SK-N-SH treated with all-trans-retinoic acid at 6 μM for 48 hours (cell line): ENCODE results near the gene HSPA4.

Experiments
- ATAC-seq: fragments of 200-7000 bp; cut with Tn5 transposase; 3 replicates; pipeline ENCODE4 v1.9.1; 2020; ENCODE audit warnings: mild to moderate bottlenecking, moderate library complexity
- ARNTL ChIP-seq: fragments of 450-650 bp; formaldehyde crosslinking; IDR thresholded peaks from 2 replicates; pipeline ENCODE4 v1.5.0; 2020; ENCODE audit warnings: low read depth, mild to moderate bottlenecking, moderate library complexity, borderline replicate concordance
- ESRRG ChIP-seq: fragments of 250-450 bp; sonication (Bioruptor Pico); IDR thresholded peaks from 2 replicates; pipeline ENCODE4 v1.6.1; 2021; ENCODE audit warnings: mild to moderate bottlenecking
- GLIS3 ChIP-seq: fragments of 250-450 bp; sonication (Bioruptor Pico); IDR thresholded peaks from 2 replicates; pipeline ENCODE4 v1.5.0; 2020; ENCODE audit warnings: mild to moderate bottlenecking, moderate library complexity
- ISL1 ChIP-seq: fragments of 250-450 bp; sonication (Bioruptor Pico); IDR thresholded peaks from 2 replicates; pipeline ENCODE4 v2.1.2; 2022; ENCODE audit warnings: mild to moderate bottlenecking, moderate library complexity
- OSR1 ChIP-seq: fragments of 250-450 bp; sonication (Bioruptor Pico); IDR thresholded peaks from 2 replicates; pipeline ENCODE4 v1.8.0; 2022; ENCODE audit warnings: moderate library complexity, mild to moderate bottlenecking, inconsistent platforms
- PPARA ChIP-seq: fragments of 250-450 bp; sonication (Bioruptor Pico); IDR thresholded peaks from 2 replicates; pipeline ENCODE4 v1.5.0; 2020; ENCODE audit warnings: mild to moderate bottlenecking, borderline replicate concordance
- RARB ChIP-seq: fragments of 250-450 bp; sonication (Bioruptor Pico); IDR thresholded peaks from 2 replicates; pipeline ENCODE4 v1.8.0; 2021; ENCODE audit warnings: mild to moderate bottlenecking, moderate library complexity
- SNAI2 ChIP-seq: fragments of 250-450 bp; sonication (Bioruptor Pico); IDR thresholded peaks from 2 replicates; pipeline ENCODE4 v1.5.0; 2020; ENCODE audit warnings: mild to moderate bottlenecking, moderate library complexity
- TCF4 ChIP-seq: fragments of 250-450 bp; sonication (Bioruptor Pico); IDR thresholded peaks from 2 replicates; pipeline ENCODE4 v1.8.0; 2021; ENCODE audit warnings: mild to moderate bottlenecking, moderate library complexity, borderline replicate concordance
- TOX ChIP-seq: fragments of 250-450 bp; sonication (Bioruptor Pico); IDR thresholded peaks from 2 replicates; pipeline ENCODE4 v1.8.0; 2021; ENCODE audit warnings: mild to moderate bottlenecking, moderate library complexity, borderline replicate concordance
- ZC3H10 ChIP-seq: fragments of 250-450 bp; sonication (Bioruptor Pico); IDR thresholded peaks from 2 replicates; pipeline ENCODE4 v1.5.1; 2021; ENCODE audit warnings: mild to moderate bottlenecking, moderate library complexity
- ZFP30 ChIP-seq: fragments of 450-650 bp; formaldehyde crosslinking; IDR thresholded peaks from 2 replicates; pipeline ENCODE4 v1.5.0; 2022; ENCODE audit warnings: mild to moderate bottlenecking, moderate library complexity
- ZNF565 ChIP-seq: fragments of 450-650 bp; formaldehyde crosslinking; conservative IDR thresholded peaks from 2 replicates; pipeline ENCODE4 v1.5.0; 2020; ENCODE audit warnings: low read depth, mild to moderate bottlenecking, moderate library complexity
- ZNF70 ChIP-seq: fragments of 450-650 bp; formaldehyde crosslinking; IDR thresholded peaks from 2 replicates; pipeline ENCODE4 v1.5.0; 2020; ENCODE audit warnings: mild to moderate bottlenecking, moderate library complexity
- ZNF8 ChIP-seq: fragments of 450-650 bp; formaldehyde crosslinking; IDR thresholded peaks from 2 replicates; pipeline ENCODE4 v1.5.0; 2020; ENCODE audit warnings: mild to moderate bottlenecking, moderate library complexity
- TF ChIP-seq, protein P1 (sequence below): fragments of 250-450 bp; sonication (Bioruptor Pico); IDR thresholded peaks from 2 replicates; pipeline ENCODE4 v1.5.0; 2020; ENCODE audit warnings: mild to moderate bottlenecking, moderate library complexity
- TF ChIP-seq, protein P2 (sequence below): fragments of 250-450 bp; sonication (Bioruptor Pico); IDR thresholded peaks from 2 replicates; pipeline ENCODE4 v1.5.1; 2021; ENCODE audit warnings: mild to moderate bottlenecking, moderate library complexity
- TF ChIP-seq, protein P3 (sequence below): fragments of 250-450 bp; sonication (Bioruptor Pico); IDR thresholded peaks from 2 replicates; pipeline ENCODE4 v1.8.0; 2020; ENCODE audit warnings: mild to moderate bottlenecking, moderate library complexity, borderline replicate concordance
- TF ChIP-seq, protein P4 (sequence below): fragments of 250-450 bp; sonication (Bioruptor Pico); IDR thresholded peaks from 2 replicates; pipeline ENCODE4 v1.5.1; 2020; ENCODE audit warnings: low read depth, mild to moderate bottlenecking, moderate library complexity
- TF ChIP-seq, protein P5 (sequence below): fragments of 250-450 bp; sonication (Bioruptor Pico); IDR thresholded peaks from 2 replicates; pipeline ENCODE4 v1.8.0; 2021; ENCODE audit warnings: low read depth, mild to moderate bottlenecking, moderate library complexity, borderline replicate concordance

HSPA4 gene

DNA sequence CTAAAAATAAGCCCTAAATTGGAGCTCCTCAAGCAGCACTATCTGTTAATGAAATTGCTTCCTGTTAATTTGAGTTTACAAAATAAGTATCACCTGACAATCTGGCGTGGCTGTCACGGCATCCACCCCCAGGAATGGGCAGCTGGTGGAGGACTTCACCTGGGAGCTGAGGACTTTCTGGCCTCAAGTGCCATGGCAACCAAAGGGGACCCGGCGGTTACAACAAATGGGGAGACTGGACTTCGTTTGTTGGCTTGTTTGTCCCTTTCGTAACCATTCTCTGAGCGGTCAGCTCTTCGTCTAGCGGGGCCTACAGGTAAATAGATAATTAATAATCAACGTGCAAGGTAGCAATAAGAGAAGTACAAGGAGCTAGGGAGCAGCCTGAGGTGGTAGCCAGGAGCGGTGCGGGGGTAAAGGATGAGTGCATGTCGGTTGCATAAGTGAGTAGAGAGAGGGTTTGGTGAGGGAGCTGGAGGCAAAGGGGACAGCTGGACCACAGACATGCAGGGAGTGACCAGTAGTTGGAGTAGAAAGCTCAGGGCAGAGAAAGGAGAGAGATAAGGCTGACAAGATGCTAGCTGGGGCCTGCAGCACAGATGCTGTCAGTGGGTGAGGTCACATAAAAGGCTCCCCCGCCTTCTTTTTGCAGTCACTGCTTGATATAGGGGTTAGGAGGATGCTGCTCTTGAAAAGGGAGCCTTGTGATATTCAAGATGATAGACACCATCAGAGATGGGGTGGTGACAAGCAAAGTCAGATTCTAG is 62.5 kb downstream of the HSPA4 start:
- no peak for ATAC-seq
- peak; percentile 61; the same call in 1 of the 2 replicates for TF ChIP-seq TCF4
- TF ChIP-seq, protein P1, sequence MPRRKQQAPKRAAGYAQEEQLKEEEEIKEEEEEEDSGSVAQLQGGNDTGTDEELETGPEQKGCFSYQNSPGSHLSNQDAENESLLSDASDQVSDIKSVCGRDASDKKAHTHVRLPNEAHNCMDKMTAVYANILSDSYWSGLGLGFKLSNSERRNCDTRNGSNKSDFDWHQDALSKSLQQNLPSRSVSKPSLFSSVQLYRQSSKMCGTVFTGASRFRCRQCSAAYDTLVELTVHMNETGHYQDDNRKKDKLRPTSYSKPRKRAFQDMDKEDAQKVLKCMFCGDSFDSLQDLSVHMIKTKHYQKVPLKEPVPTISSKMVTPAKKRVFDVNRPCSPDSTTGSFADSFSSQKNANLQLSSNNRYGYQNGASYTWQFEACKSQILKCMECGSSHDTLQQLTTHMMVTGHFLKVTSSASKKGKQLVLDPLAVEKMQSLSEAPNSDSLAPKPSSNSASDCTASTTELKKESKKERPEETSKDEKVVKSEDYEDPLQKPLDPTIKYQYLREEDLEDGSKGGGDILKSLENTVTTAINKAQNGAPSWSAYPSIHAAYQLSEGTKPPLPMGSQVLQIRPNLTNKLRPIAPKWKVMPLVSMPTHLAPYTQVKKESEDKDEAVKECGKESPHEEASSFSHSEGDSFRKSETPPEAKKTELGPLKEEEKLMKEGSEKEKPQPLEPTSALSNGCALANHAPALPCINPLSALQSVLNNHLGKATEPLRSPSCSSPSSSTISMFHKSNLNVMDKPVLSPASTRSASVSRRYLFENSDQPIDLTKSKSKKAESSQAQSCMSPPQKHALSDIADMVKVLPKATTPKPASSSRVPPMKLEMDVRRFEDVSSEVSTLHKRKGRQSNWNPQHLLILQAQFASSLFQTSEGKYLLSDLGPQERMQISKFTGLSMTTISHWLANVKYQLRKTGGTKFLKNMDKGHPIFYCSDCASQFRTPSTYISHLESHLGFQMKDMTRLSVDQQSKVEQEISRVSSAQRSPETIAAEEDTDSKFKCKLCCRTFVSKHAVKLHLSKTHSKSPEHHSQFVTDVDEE (CRISPR knock-in tag): no peak

DNA sequence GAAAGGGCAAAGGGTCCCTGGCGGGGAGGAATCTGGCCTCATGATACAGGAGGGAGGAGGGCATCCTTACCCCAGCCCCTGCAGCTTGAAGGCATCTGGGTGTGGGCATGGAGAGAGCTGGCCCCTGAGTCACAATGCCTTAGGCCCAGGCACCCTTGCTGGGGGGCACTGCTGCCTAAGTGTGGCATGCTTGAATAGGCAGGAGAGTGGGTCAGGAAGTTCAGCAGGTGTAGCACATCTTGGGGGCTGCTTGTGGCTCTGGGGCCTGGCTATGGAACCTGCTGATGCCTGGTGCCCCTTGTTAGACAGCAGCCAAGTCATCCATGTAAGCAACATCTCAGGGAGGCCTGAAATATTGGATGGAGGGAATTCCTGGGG is 63.1 kb downstream of the HSPA4 start:
- TF ChIP-seq ARNTL: no peak
- TF ChIP-seq, protein P2, sequence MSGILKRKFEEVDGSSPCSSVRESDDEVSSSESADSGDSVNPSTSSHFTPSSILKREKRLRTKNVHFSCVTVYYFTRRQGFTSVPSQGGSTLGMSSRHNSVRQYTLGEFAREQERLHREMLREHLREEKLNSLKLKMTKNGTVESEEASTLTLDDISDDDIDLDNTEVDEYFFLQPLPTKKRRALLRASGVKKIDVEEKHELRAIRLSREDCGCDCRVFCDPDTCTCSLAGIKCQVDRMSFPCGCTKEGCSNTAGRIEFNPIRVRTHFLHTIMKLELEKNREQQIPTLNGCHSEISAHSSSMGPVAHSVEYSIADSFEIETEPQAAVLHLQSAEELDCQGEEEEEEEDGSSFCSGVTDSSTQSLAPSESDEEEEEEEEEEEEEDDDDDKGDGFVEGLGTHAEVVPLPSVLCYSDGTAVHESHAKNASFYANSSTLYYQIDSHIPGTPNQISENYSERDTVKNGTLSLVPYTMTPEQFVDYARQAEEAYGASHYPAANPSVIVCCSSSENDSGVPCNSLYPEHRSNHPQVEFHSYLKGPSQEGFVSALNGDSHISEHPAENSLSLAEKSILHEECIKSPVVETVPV (CRISPR knock-in tag): no peak
- no peak for TF ChIP-seq ZNF565 (CRISPR knock-in tag)
- no peak for TF ChIP-seq TOX (CRISPR knock-in tag)
- TF ChIP-seq, protein P3, sequence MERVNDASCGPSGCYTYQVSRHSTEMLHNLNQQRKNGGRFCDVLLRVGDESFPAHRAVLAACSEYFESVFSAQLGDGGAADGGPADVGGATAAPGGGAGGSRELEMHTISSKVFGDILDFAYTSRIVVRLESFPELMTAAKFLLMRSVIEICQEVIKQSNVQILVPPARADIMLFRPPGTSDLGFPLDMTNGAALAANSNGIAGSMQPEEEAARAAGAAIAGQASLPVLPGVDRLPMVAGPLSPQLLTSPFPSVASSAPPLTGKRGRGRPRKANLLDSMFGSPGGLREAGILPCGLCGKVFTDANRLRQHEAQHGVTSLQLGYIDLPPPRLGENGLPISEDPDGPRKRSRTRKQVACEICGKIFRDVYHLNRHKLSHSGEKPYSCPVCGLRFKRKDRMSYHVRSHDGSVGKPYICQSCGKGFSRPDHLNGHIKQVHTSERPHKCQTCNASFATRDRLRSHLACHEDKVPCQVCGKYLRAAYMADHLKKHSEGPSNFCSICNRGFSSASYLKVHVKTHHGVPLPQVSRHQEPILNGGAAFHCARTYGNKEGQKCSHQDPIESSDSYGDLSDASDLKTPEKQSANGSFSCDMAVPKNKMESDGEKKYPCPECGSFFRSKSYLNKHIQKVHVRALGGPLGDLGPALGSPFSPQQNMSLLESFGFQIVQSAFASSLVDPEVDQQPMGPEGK (CRISPR knock-in tag): no peak
- TF ChIP-seq PPARA: no peak
- TF ChIP-seq SNAI2 (CRISPR knock-in tag): no peak
- no peak for TF ChIP-seq RARB (CRISPR knock-in tag)
- no peak for ATAC-seq

DNA sequence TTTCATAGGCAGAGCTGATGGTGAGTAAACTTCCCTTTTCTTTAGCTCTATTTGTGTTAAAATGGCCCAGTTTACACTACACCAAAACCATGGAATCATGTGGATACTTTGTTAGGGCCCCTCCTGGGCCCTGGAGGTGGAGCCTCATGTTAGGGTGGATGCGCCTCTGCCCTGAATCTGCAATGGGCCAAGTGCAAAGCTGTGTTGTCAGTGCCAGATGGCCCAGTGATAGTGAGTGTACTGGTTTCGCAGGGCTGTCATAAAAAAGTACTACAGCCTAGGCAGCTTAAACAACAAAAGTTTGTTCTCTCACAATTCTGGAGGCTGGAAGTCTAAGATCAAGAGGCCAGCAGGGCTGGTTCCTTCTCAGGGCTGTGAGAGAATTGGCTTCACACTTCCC is 64.8 kb downstream of the HSPA4 start:
- TF ChIP-seq GLIS3 (CRISPR knock-in tag) (no peak), ISL1 (no peak), OSR1 (CRISPR knock-in tag) (no peak), ZNF8 (CRISPR knock-in tag) (no peak), ARNTL (no peak), ESRRG (no peak), TOX (CRISPR knock-in tag) (no peak), TCF4 (no peak), ZC3H10 (CRISPR knock-in tag) (no peak), ZNF70 (no peak), ZNF565 (CRISPR knock-in tag) (no peak), ZFP30 (CRISPR knock-in tag) (no peak), RARB (CRISPR knock-in tag) (no peak)
- TF ChIP-seq, protein P2 (CRISPR knock-in tag): no peak
- TF ChIP-seq, protein P4, sequence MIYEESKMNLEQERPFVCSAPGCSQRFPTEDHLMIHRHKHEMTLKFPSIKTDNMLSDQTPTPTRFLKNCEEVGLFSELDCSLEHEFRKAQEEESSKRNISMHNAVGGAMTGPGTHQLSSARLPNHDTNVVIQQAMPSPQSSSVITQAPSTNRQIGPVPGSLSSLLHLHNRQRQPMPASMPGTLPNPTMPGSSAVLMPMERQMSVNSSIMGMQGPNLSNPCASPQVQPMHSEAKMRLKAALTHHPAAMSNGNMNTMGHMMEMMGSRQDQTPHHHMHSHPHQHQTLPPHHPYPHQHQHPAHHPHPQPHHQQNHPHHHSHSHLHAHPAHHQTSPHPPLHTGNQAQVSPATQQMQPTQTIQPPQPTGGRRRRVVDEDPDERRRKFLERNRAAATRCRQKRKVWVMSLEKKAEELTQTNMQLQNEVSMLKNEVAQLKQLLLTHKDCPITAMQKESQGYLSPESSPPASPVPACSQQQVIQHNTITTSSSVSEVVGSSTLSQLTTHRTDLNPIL (CRISPR knock-in tag): no peak
- TF ChIP-seq, protein P1 (CRISPR knock-in tag): no peak
- TF ChIP-seq, protein P5, sequence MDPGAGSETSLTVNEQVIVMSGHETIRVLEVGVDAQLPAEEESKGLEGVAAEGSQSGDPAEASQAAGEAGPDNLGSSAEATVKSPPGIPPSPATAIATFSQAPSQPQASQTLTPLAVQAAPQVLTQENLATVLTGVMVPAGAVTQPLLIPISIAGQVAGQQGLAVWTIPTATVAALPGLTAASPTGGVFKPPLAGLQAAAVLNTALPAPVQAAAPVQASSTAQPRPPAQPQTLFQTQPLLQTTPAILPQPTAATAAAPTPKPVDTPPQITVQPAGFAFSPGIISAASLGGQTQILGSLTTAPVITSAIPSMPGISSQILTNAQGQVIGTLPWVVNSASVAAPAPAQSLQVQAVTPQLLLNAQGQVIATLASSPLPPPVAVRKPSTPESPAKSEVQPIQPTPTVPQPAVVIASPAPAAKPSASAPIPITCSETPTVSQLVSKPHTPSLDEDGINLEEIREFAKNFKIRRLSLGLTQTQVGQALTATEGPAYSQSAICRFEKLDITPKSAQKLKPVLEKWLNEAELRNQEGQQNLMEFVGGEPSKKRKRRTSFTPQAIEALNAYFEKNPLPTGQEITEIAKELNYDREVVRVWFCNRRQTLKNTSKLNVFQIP: no peak
- no peak for ATAC-seq
